HG03469 (cell line): ENCODE measurements around the gene SNX30.
A peak's percentile ranks its signal among the peaks of the same experiment; 100 is the strongest.

Experiments used
- ATAC-seq: cut with Tn5 transposase; IDR thresholded peaks from one replicate; pipeline ENCODE4 v1.9.1; 2021; ENCODE audit warnings: mild to moderate bottlenecking, moderate library complexity, moderate number of reproducible peaks; ENCODE audit not compliant: unreplicated experiment

The SNX30 gene

GRCh38 chr9:112782218-112782617, 31.7 kb downstream of the SNX30 start:
- no peak for ATAC-seq

GRCh38 chr9:112783551-112783954, 33.0 kb downstream of the SNX30 start:
- ATAC-seq = no peak

GRCh38 chr9:112784020-112784785, 33.6 kb downstream of the SNX30 start:
- no peak for ATAC-seq

GRCh38 chr9:112785986-112786385, 35.4 kb downstream of the SNX30 start:
- no peak for ATAC-seq

- ATAC-seq = no peak
Measured at GRCh38 chr9:112786829-112787520, 36.4 kb downstream of the SNX30 start.

- ATAC-seq = no peak
Measured at GRCh38 chr9:112787978-112788377, 37.4 kb downstream of the SNX30 start.

- ATAC-seq = no peak
Measured at GRCh38 chr9:112789473-112789872, 38.9 kb downstream of the SNX30 start.

- ATAC-seq = no peak
Measured at GRCh38 chr9:112789891-112790774, 39.6 kb downstream of the SNX30 start.

- ATAC-seq = no peak
Measured at GRCh38 chr9:112792670-112793069, 42.1 kb downstream of the SNX30 start.

- ATAC-seq = no peak
Measured at GRCh38 chr9:112793213-112793810, 42.8 kb downstream of the SNX30 start.

- no peak for ATAC-seq
Measured at GRCh38 chr9:112794731-112795130, 44.2 kb downstream of the SNX30 start.

- no peak for ATAC-seq
Measured at GRCh38 chr9:112795921-112796320, 45.4 kb downstream of the SNX30 start.

- ATAC-seq = no peak
Measured at GRCh38 chr9:112796485-112796884, 45.9 kb downstream of the SNX30 start.

GRCh38 chr9:112809351-112809848, 58.8 kb downstream of the SNX30 start:
- ATAC-seq = peak; percentile 99

- ATAC-seq = no peak
Measured at GRCh38 chr9:112809906-112810305, 59.3 kb downstream of the SNX30 start.

- ATAC-seq = no peak
Measured at GRCh38 chr9:112810696-112811490, 60.3 kb downstream of the SNX30 start.

- no peak for ATAC-seq
Measured at GRCh38 chr9:112811518-112811917, 61.0 kb downstream of the SNX30 start.

GRCh38 chr9:112815868-112816267, 65.3 kb downstream of the SNX30 start:
- no peak for ATAC-seq

- no peak for ATAC-seq
Measured at GRCh38 chr9:112817860-112818203, 67.3 kb downstream of the SNX30 start.
